Stomach smooth muscle (tissue), 2 donors: ENCODE measurements around the gene CFAP61.

ENCODE experiments used
- H3K27ac ChIP-seq: one replicate; pipeline ENCODE4 v1.7.0; 2013; ENCODE audit warnings: mild to moderate bottlenecking, low read length, inconsistent platforms
- H3K27me3 ChIP-seq, 2 donors: one replicate each; pipeline ENCODE4 v1.7.0; 2013; ENCODE audit warnings: low read length in 2 of 2; ENCODE audit not compliant: insufficient read depth in 2 of 2, control insufficient read depth in 1 of 2
- H3K36me3 ChIP-seq, 2 donors: one replicate each; pipeline ENCODE4 v1.7.0; 2013; ENCODE audit warnings: low read length in 2 of 2; ENCODE audit not compliant: control insufficient read depth in 2 of 2, insufficient read depth in 2 of 2
- H3K4me1 ChIP-seq: one replicate; pipeline ENCODE4 v1.7.0; 2013; ENCODE audit warnings: low read length; ENCODE audit not compliant: control insufficient read depth, insufficient read depth
- H3K4me3 ChIP-seq, 2 donors: one replicate each; pipeline ENCODE4 v1.7.0; 2013; ENCODE audit warnings: low read length in 2 of 2
- H3K9ac ChIP-seq, 2 donors: one replicate each; pipeline ENCODE4 v1.7.0; 2013; ENCODE audit warnings: low read length in 2 of 2, mild to moderate bottlenecking in 1 of 2
- H3K9me3 ChIP-seq, 2 donors: one replicate each; pipeline ENCODE4 v1.7.0; 2013; ENCODE audit warnings: low read length in 2 of 2; ENCODE audit not compliant: control insufficient read depth in 2 of 2
- donor health status: healthy.
- donor health status: Pancreatic carcinoma.

Gene CFAP61

GRCh38 chr20:20073801-20074371, 21.6 kb downstream of the CFAP61 start:
- no peak overlapping the region for H3K9ac ChIP-seq
- H3K27me3 ChIP-seq = peaks cover 5 to 12% of the 10 kb centered on the region in 2 donors
- no peak overlapping the region for H3K4me3 ChIP-seq
- H3K9me3 ChIP-seq = no peaks in the 10 kb centered on the region
- no peaks in the 10 kb centered on the region for H3K4me1 ChIP-seq
- no peak overlapping the region for H3K27ac ChIP-seq
- H3K36me3 ChIP-seq = no peaks in the 10 kb centered on the region

- no peaks in the 10 kb centered on the region for H3K4me1 ChIP-seq
- no peak overlapping the region for H3K4me3 ChIP-seq
- H3K9ac ChIP-seq = no peak overlapping the region
- H3K27me3 ChIP-seq = peaks cover 5 to 12% of the 10 kb centered on the region in 2 donors
- no peaks in the 10 kb centered on the region for H3K36me3 ChIP-seq
- no peak overlapping the region for H3K27ac ChIP-seq
- no peaks in the 10 kb centered on the region for H3K9me3 ChIP-seq
Measured at GRCh38 chr20:20075032-20075431, 22.7 kb downstream of the CFAP61 start.

GRCh38 chr20:20076297-20077065, 24.1 kb downstream of the CFAP61 start:
- Histone ChIP-seq H3K9me3 (no peaks in the 10 kb centered on the region), H3K9ac (no peak overlapping the region), H3K4me1 (no peaks in the 10 kb centered on the region), H3K27me3 (peaks cover 5 to 11% of the 10 kb centered on the region in 2 donors), H3K36me3 (no peaks in the 10 kb centered on the region), H3K4me3 (no peak overlapping the region), H3K27ac (no peak overlapping the region)

GRCh38 chr20:20078041-20078440, 25.7 kb downstream of the CFAP61 start:
- Histone ChIP-seq H3K9ac (no peak overlapping the region), H3K27me3 (peaks cover 5 to 13% of the 10 kb centered on the region in 2 donors), H3K9me3 (no peaks in the 10 kb centered on the region), H3K4me1 (no peaks in the 10 kb centered on the region), H3K4me3 (no peak overlapping the region), H3K27ac (no peak overlapping the region), H3K36me3 (no peaks in the 10 kb centered on the region)

GRCh38 chr20:20079102-20079784, 26.9 kb downstream of the CFAP61 start:
- Histone ChIP-seq H3K9ac (no peak overlapping the region), H3K9me3 (no peaks in the 10 kb centered on the region), H3K4me3 (no peak overlapping the region), H3K27me3 (peaks cover 5 to 7% of the 10 kb centered on the region in 2 donors), H3K27ac (no peak overlapping the region), H3K36me3 (no peaks in the 10 kb centered on the region), H3K4me1 (no peaks in the 10 kb centered on the region)

- Histone ChIP-seq H3K4me3 (peak overlapping the region in 1 of 2 donors; percentile 17), H3K9ac (no peak overlapping the region), H3K27me3 (peaks cover 0 to 2% of the 10 kb centered on the region in 2 donors), H3K27ac (no peak overlapping the region), H3K4me1 (no peaks in the 10 kb centered on the region), H3K9me3 (no peaks in the 10 kb centered on the region), H3K36me3 (no peaks in the 10 kb centered on the region)
Measured at GRCh38 chr20:20083807-20084206, 31.5 kb downstream of the CFAP61 start.

GRCh38 chr20:20084296-20084752, 32.0 kb downstream of the CFAP61 start:
- peaks cover 0 to 2% of the 10 kb centered on the region in 2 donors for H3K27me3 ChIP-seq
- no peak overlapping the region for H3K9ac ChIP-seq
- H3K9me3 ChIP-seq = no peaks in the 10 kb centered on the region
- no peaks in the 10 kb centered on the region for H3K36me3 ChIP-seq
- peak overlapping the region in 1 of 2 donors; percentile 17 for H3K4me3 ChIP-seq
- no peak overlapping the region for H3K27ac ChIP-seq
- H3K4me1 ChIP-seq = no peaks in the 10 kb centered on the region

- Histone ChIP-seq H3K4me1 (no peaks in the 10 kb centered on the region), H3K9ac (no peak overlapping the region), H3K9me3 (no peaks in the 10 kb centered on the region), H3K36me3 (no peaks in the 10 kb centered on the region), H3K27ac (no peak overlapping the region), H3K4me3 (no peak overlapping the region), H3K27me3 (peaks cover 0 to 4% of the 10 kb centered on the region in 2 donors)
Measured at GRCh38 chr20:20085071-20085470, 32.7 kb downstream of the CFAP61 start.

- Histone ChIP-seq H3K4me3 (no peak overlapping the region), H3K27ac (no peak overlapping the region), H3K9me3 (no peaks in the 10 kb centered on the region), H3K27me3 (peaks cover 0 to 4% of the 10 kb centered on the region in 2 donors), H3K4me1 (no peaks in the 10 kb centered on the region), H3K9ac (no peak overlapping the region), H3K36me3 (no peaks in the 10 kb centered on the region)
Measured at GRCh38 chr20:20085812-20086211, 33.5 kb downstream of the CFAP61 start.

- Histone ChIP-seq H3K4me3 (no peak overlapping the region), H3K36me3 (no peaks in the 10 kb centered on the region), H3K27me3 (peaks cover 0 to 2% of the 10 kb centered on the region in 2 donors), H3K4me1 (no peaks in the 10 kb centered on the region), H3K9ac (no peak overlapping the region), H3K9me3 (no peaks in the 10 kb centered on the region), H3K27ac (no peak overlapping the region)
Measured at GRCh38 chr20:20089018-20089417, 36.7 kb downstream of the CFAP61 start.
